OCI-LY1 (cell line): Measurements from ENCODE around the gene NUP133.

Experiments used
- H2AFZ ChIP-seq: fragments of 200-600 bp; sonication (generic), shearing (Covaris generic); 2 replicates; pipeline ENCODE4 v1.6.0; 2014; ENCODE audit warnings: antibody characterized with exemption, mild to moderate bottlenecking, low read length
- H3F3A ChIP-seq: fragments of 200-600 bp; sonication (generic), shearing (Covaris generic); 2 replicates; pipeline ENCODE4 v1.6.0; 2014; ENCODE audit warnings: mild to moderate bottlenecking, antibody characterized with exemption, low read length, moderate library complexity; ENCODE audit not compliant: insufficient read depth
- H3K27ac ChIP-seq: fragments of 200-600 bp; sonication (generic); 2 replicates; pipeline ENCODE4 v1.5.1; 2014; ENCODE audit warnings: low read length, mixed run types, mild to moderate bottlenecking, low read depth; ENCODE audit not compliant: poor library complexity, severe bottlenecking
- H3K27me3 ChIP-seq: fragments of 200-600 bp; sonication (generic); 2 replicates; pipeline ENCODE4 v1.6.0; 2014; ENCODE audit warnings: antibody characterized with exemption, mild to moderate bottlenecking, low read length, moderate library complexity; ENCODE audit not compliant: insufficient read depth
- H3K36me3 ChIP-seq: fragments of 200-600 bp; sonication (generic); 2 replicates; pipeline ENCODE4 v1.6.1; 2014; ENCODE audit warnings: mild to moderate bottlenecking, antibody characterized with exemption, low read length, moderate library complexity, mixed read lengths; ENCODE audit not compliant: insufficient read depth
- H3K4me1 ChIP-seq: fragments of 200-600 bp; sonication (generic); 2 replicates; pipeline ENCODE4 v1.5.1; 2014; ENCODE audit warnings: mild to moderate bottlenecking, low read length, moderate library complexity; ENCODE audit not compliant: insufficient read depth, severe bottlenecking
- H3K4me2 ChIP-seq: fragments of 200-600 bp; sonication (generic), shearing (Covaris generic); 2 replicates; pipeline ENCODE4 v1.6.1; 2014; ENCODE audit warnings: low read length
- H3K4me3 ChIP-seq: fragments of 200-600 bp; sonication (generic); 2 replicates; pipeline ENCODE4 v1.5.1; 2014; ENCODE audit warnings: low read length, low read depth, mild to moderate bottlenecking, mixed read lengths; ENCODE audit not compliant: poor library complexity, severe bottlenecking
- H3K79me2 ChIP-seq: fragments of 200-600 bp; shearing (Covaris generic); 2 replicates; pipeline ENCODE4 v1.6.1; 2016; ENCODE audit warnings: mixed run types, low read length, mixed read lengths; ENCODE audit not compliant: insufficient read depth
- H3K9ac ChIP-seq: fragments of 200-600 bp; sonication (generic), shearing (Covaris generic); 2 replicates; pipeline ENCODE4 v1.6.1; 2014; ENCODE audit warnings: mild to moderate bottlenecking, low read length, mixed read lengths
- H3K9me2 ChIP-seq: fragments of 200-600 bp; sonication (generic), shearing (Covaris generic); 2 replicates; pipeline ENCODE4 v1.6.1; 2014; ENCODE audit warnings: low read depth, mild to moderate bottlenecking, low read length, mixed read lengths
- H3K9me3 ChIP-seq: fragments of 200-600 bp; shearing (Covaris generic); 2 replicates; pipeline ENCODE4 v1.6.1; 2014; ENCODE audit warnings: low read length, mixed read lengths
- H4K20me1 ChIP-seq: fragments of 200-600 bp; sonication (generic), shearing (Covaris generic); 2 replicates; pipeline ENCODE4 v1.6.0; 2016; ENCODE audit warnings: mild to moderate bottlenecking, low read length; ENCODE audit not compliant: insufficient read depth
- CTCF ChIP-seq: fragments of 200-600 bp; sonication (generic), shearing (Covaris generic); IDR thresholded peaks from 2 replicates; pipeline ENCODE4 v1.5.1; 2017; ENCODE audit warnings: mild to moderate bottlenecking, antibody characterized with exemption, low read length, moderate library complexity, mixed read lengths
- EZH2 ChIP-seq: fragments of 200-600 bp; sonication (generic), shearing (Covaris generic); IDR thresholded peaks from 2 replicates; pipeline ENCODE4 v1.8.0; 2017; ENCODE audit warnings: borderline replicate concordance, mixed run types, mild to moderate bottlenecking, antibody characterized with exemption, low read length, moderate library complexity, mixed read lengths

Gene NUP133

GRCh38 chr1:229430761-229431283 is 77.3 kb downstream of the NUP133 start:
- H3K27me3 ChIP-seq, result no peaks in the 10 kb centered on the region
- H3K4me2 ChIP-seq, result no peak overlapping the region
- no peak for TF ChIP-seq CTCF
- no peak for TF ChIP-seq EZH2

GRCh38 chr1:229428256-229428655 is 79.9 kb downstream of the NUP133 start:
- Histone ChIP-seq H3K27me3 (no peaks in the 10 kb centered on the region), H3K9me2 (no peaks in the 10 kb centered on the region), H3K4me1 (no peaks in the 10 kb centered on the region), H3K4me3 (no peak overlapping the region), H3K27ac (no peak overlapping the region), H3K9ac (no peak overlapping the region), H4K20me1 (no peaks in the 10 kb centered on the region), H3F3A (no peaks in the 10 kb centered on the region), H3K79me2 (no peaks in the 10 kb centered on the region), H3K4me2 (no peak overlapping the region), H2AFZ (no peak overlapping the region), H3K36me3 (no peaks in the 10 kb centered on the region), H3K9me3 (peaks cover 4% of the 10 kb centered on the region; the same call in 1 of the 2 replicates)
- no peak for TF ChIP-seq EZH2
- no peak for TF ChIP-seq CTCF

More at GRCh38 chr1:229430761-229431283, 77.3 kb downstream of the NUP133 start:
- Histone ChIP-seq H2AFZ (no peak overlapping the region), H3K9ac (no peak overlapping the region), H3K4me3 (no peak overlapping the region), H4K20me1 (no peaks in the 10 kb centered on the region), H3K79me2 (no peaks in the 10 kb centered on the region), H3F3A (no peaks in the 10 kb centered on the region), H3K9me3 (no peaks in the 10 kb centered on the region), H3K4me1 (no peaks in the 10 kb centered on the region), H3K9me2 (no peaks in the 10 kb centered on the region), H3K27ac (no peak overlapping the region), H3K36me3 (no peaks in the 10 kb centered on the region)

- no peak overlapping the region for H3K4me2 ChIP-seq
- H3K27me3 ChIP-seq, result no peaks in the 10 kb centered on the region
- TF ChIP-seq CTCF (no peak), EZH2 (no peak)
- H3K4me3 ChIP-seq, result no peak overlapping the region
- no peaks in the 10 kb centered on the region for H3K36me3 ChIP-seq
- H2AFZ ChIP-seq, result no peak overlapping the region
- H4K20me1 ChIP-seq, result no peaks in the 10 kb centered on the region
- H3F3A ChIP-seq, result no peaks in the 10 kb centered on the region
- H3K27ac ChIP-seq, result no peak overlapping the region
- no peak overlapping the region for H3K9ac ChIP-seq
- no peaks in the 10 kb centered on the region for H3K9me2 ChIP-seq
- no peaks in the 10 kb centered on the region for H3K4me1 ChIP-seq
- H3K9me3 ChIP-seq, result peaks cover 4% of the 10 kb centered on the region; the same call in 1 of the 2 replicates
- no peaks in the 10 kb centered on the region for H3K79me2 ChIP-seq
Observed at GRCh38 chr1:229427572-229427971, 80.6 kb downstream of the NUP133 start.
